HPDE6-E6E7 (cell line): ENCODE results near the gene SLC26A1.

Experiments used
- DNase-seq: peaks from one replicate; pipeline ENCODE4 v3.0.0; 2011; ENCODE audit warnings: missing footprints; ENCODE audit errors: extremely low spot score

The SLC26A1 gene

GRCh38 chr4:1029529-1029928 is 36.3 kb upstream of the SLC26A1 start:
- no peak for DNase-seq

DNA sequence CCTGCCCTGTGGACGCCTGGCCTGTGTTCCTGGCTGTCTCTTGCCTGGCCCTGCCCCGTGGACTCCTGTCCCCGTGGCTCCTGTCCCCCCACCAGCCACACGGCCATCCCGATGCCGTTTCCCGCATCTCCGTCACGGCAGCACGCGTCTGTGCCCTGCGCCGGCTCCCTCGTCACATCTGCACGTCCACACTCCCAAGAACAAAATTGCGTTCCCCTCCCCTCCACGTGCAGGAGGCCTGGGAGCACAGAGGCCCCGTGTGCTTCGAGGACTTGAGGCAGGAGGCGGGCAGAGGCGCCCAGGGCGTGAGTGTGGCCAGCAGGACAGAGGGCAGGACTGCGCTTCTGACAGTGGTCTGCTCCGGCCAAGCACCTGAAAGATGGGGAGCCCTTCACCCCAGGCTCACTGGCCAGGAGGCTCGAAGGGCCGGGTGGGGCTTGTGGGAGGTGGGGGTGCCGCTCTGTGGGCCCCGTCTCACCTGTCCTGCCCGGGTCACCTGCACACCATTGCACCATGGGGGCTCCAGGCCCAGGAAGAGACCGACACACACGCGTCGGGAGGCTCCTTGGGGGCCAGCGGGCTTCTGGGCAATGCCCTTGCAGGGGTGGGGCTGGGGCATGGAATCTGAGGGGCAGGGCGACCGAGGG is 35.5 kb upstream of the SLC26A1 start:
- DNase-seq = no peak

- DNase-seq = no peak
Measured at GRCh38 chr4:1027915-1028238, 34.7 kb upstream of the SLC26A1 start.

DNA sequence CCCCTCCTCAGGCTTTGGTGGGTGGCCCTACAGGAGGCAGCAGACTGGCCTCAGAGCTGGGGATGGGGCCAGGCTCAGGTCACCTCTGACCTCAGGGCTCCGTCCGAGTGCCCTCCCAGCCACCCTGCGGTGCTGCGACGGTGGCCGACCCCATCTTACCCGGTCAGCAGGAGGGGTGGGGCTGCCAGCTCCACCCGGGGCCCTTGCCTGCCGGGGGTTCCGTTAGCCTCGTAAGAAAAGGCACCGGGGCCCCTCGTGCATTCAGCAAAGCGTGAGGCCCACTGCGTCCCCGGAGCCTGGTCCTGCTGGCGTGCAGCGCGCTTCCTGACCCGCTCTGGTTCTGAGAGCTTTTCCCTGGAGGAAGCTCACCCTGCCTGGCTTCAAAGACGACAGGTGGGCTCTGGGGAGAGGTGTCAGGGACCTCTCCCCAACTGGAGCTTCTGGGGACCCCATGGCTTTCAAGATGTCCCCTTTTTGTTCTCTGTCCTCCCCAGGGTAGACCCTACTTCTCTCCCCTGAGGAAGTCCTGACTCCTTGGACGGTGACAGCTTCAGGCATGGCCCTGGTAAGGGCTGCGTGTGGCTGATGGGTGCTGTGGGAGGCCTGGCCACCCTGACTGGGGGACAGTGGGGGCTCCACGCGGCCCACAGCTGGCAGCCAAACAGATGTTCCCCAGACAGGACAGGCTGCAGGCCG is 34.2 kb upstream of the SLC26A1 start:
- no peak for DNase-seq

DNA sequence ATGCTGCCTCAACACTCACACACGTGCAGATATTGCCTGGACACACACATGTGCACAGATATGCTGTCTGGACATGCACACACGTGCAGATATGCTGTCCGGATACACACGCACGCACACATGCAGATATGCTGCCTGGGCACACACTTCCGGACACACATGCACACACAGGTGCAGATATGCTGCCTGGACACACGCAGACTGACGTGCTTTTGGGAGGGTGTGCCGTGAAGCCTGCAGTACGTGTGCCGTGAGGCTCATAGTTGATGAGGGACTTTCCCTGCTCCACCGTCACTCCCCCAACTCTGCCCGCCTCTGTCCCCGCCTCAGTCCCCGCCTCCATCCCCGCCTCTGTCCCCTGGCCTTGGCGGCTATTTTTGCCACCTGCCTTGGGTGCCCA is 32.9 kb upstream of the SLC26A1 start:
- DNase-seq = no peak

DNA sequence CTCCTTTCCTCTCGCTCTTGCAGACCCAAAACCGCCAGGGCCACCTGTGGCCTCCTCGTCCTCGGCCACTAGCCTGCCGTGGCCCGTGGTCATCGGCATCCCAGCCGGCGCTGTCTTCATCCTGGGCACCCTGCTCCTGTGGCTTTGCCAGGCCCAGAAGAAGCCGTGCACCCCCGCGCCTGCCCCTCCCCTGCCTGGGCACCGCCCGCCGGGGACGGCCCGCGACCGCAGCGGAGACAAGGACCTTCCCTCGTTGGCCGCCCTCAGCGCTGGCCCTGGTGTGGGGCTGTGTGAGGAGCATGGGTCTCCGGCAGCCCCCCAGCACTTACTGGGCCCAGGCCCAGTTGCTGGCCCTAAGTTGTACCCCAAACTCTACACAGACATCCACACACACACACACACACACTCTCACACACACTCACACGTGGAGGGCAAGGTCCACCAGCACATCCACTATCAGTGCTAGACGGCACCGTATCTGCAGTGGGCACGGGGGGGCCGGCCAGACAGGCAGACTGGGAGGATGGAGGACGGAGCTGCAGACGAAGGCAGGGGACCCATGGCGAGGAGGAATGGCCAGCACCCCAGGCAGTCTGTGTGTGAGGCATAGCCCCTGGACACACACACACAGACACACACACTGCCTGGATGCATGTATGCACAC is 31.8 kb upstream of the SLC26A1 start:
- DNase-seq = no peak

- DNase-seq = no peak
Measured at GRCh38 chr4:1023895-1024740, 30.9 kb upstream of the SLC26A1 start.

DNA sequence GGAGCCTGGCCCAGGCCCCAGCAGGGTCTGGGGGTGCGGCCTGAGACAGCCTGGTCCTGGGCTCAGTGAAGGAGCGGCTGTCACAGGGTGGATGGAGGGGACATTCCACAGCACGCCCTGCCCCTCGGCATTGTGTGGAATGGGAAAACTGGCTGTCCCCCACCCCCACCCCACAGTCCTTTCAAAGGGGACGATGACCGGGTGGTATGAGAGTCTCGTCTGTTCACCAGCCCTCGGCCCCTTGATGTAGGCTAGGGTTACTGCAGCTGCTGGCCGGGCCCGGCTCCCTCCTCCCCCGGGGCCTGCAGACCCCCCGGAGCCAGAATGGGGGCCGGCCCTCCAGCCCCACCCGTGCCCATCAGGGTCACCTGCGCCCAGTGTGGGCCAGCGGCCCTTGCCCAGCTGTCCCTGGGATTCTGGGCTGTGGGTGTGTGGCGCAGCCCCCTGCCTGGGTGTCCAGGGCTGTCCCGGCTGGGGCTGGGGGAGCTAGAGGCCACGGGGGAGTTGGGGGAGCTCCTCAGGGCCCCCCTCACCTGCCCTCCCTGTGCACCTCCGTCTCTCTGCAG is 30.0 kb upstream of the SLC26A1 start:
- DNase-seq = no peak

GRCh38 chr4:1022739-1023066 is 29.5 kb upstream of the SLC26A1 start:
- DNase-seq = no peak

DNA sequence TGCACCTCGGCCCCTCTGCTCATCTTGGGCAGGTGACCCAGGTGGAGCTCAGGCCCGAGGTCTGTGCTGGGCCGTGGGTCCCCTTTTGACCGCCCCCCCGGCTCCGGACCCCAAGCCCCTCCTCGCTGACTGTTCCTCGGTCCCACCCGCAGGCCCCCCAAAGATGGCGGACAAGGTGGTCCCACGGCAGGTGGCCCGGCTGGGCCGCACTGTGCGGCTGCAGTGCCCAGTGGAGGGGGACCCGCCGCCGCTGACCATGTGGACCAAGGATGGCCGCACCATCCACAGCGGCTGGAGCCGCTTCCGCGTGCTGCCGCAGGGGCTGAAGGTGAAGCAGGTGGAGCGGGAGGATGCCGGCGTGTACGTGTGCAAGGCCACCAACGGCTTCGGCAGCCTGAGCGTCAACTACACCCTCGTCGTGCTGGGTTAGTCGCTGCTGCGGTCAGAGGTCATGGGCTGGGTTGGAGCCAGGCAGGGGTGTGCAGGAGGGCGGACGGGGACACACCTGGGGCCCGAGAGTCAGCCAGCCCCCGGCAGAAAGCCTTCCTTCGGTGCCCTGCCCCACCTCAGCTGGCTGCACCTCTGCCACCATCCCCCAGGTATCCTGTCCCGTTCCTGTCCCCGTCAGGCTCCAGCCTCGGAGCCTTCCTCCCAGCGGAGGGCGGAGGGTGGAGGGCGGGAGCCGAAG is 29.0 kb upstream of the SLC26A1 start:
- DNase-seq = no peak

- no peak for DNase-seq
Measured at GRCh38 chr4:1021386-1022050, 28.3 kb upstream of the SLC26A1 start.

- no peak for DNase-seq
Measured at GRCh38 chr4:1019729-1020470, 26.7 kb upstream of the SLC26A1 start.

GRCh38 chr4:1019320-1019719 is 26.1 kb upstream of the SLC26A1 start:
- DNase-seq = no peak

- DNase-seq = no peak
Measured at GRCh38 chr4:1018147-1019020, 25.2 kb upstream of the SLC26A1 start.

DNA sequence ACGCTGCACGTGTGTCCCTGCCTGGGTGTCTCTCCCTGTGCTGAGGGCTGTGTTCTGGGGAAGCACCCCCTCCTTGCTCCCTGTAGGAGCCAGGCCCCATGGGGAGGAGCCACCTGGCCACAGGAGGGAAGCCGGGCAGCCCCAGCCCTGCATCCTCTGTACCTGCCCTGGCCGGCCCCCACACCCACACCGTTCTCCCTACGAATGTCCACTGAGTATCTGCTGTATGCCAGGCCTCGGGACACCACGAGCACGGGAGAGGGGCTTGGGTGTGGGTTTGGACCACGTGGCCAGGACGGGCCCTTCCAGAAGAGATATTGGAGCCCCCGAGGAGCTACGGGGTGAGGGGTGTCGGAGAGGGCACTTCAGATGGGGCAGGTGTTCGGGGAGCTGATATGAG is 24.5 kb upstream of the SLC26A1 start:
- DNase-seq = no peak

- DNase-seq = no peak
Measured at GRCh38 chr4:1017211-1017610, 24.0 kb upstream of the SLC26A1 start.

DNA sequence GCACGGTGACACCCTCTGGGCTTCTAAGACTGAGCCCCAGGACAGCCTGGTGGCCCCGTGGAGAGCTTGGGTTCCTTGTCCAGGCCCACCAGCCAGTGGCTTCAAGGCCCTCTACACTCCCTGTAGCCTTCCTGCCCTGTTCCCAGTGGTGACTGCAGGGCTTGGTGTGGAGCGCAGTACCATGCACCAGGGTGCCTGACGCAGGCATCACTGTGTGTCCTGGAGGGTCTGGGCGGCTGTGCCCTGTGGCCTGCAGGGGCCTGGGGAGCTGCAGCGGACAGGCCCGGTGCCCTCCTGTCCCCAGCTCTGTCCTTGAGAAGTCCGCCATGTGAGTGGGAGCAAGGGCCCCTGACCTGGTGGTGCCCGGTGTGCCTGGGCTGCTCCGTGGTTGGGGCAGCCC is 22.5 kb upstream of the SLC26A1 start:
- DNase-seq = no peak

GRCh38 chr4:1015179-1015578 is 22.0 kb upstream of the SLC26A1 start:
- no peak for DNase-seq
